K562 (cell line): ENCODE measurements around the gene PLEKHA6. TPM values are rescaled to one million over a fixed set of nuclear protein-coding genes. Genes with fewer than 3 reads are reported as not detected.

ENCODE experiments used
- ATAC-seq: fragments of 200-7000 bp; cut with Tn5 transposase; 3 replicates; pipeline ENCODE4 v1.9.1; 2020; ENCODE audit warnings: moderate library complexity
- BruUV-seq: library from RNA; stranded (reverse); fragments of 400-500 nt; replicated peaks from 2 replicates; lab custom pipeline; 2021; lab: Mats Ljungman, UMichigan
- CTCF ChIA-PET: fragments of 300-600 bp; formaldehyde crosslinking; extraction: SDS; loops from one replicate; lab custom pipeline; 2021; ENCODE audit warnings: low intra/inter-chr PET ratio; lab: Yijun Ruan, JAX
- POLR2A ChIA-PET: fragments of 300-600, 350-650 bp; sonication (Branson Sonifier 250); formaldehyde crosslinking; extraction: SDS; loops from one replicate; lab custom pipeline; 2021; ENCODE audit warnings: antibody characterized with exemption, inconsistent platforms; lab: Yijun Ruan, JAX
- DNase-seq, 4 experiments: peaks; one replicate each; pipeline versions ENCODE4 v3.0.0 to v3.0.0-alpha.2; 2011 to 2018; ENCODE audit warnings: low spot score in 3 of 4, mixed read lengths in 3 of 4; ENCODE audit errors: extremely low read depth in 1 of 4
- FAIRE-seq: peaks from 2 replicates; lab custom pipeline; 2011; peaks lifted over from hg19 to GRCh38; lab: Jason Lieb, UNC
- H2AFZ ChIP-seq: 2 replicates; pipeline ENCODE4 v1.6.0; 2011; ENCODE audit warnings: low read depth, low read length, control low read depth, inconsistent platforms
- H3K27ac ChIP-seq: fragments of 200-600 bp; 3 replicates; pipeline ENCODE4 v1.8.0; 2011; ENCODE audit warnings: low read depth, mild to moderate bottlenecking, control low read depth, inconsistent platforms, low read length, moderate library complexity, mixed read lengths; ENCODE audit errors: extremely low read depth
- H3K27me3 ChIP-seq, 2 experiments: fragments of 300-600 bp in 1 of 2; 2 replicates in 1 of 2; 3 replicates in 1 of 2; pipeline versions ENCODE4 v1.6.0 to v1.8.0; 2011; ENCODE audit warnings: inconsistent platforms in 2 of 2, low read length in 2 of 2, mild to moderate bottlenecking in 1 of 2, mixed read lengths in 1 of 2, moderate library complexity in 1 of 2; ENCODE audit not compliant: control insufficient read depth in 2 of 2, insufficient read depth in 2 of 2
- H3K36me3 ChIP-seq: fragments of 300-600 bp; 3 replicates; pipeline ENCODE4 v1.8.0; 2011; ENCODE audit warnings: mild to moderate bottlenecking, low read length, inconsistent platforms; ENCODE audit not compliant: control insufficient read depth, insufficient read depth
- H3K4me1 ChIP-seq, 2 experiments: fragments of 200-600 bp in 1 of 2; replicated peaks in 1 of 2; 2 replicates in 1 of 2; 3 replicates in 1 of 2; pipeline versions ENCODE4 v1.5.1 to v1.8.0; 2011; ENCODE audit warnings: inconsistent platforms in 2 of 2, low read length in 2 of 2, mild to moderate bottlenecking in 1 of 2, mixed read lengths in 1 of 2, moderate library complexity in 1 of 2; ENCODE audit not compliant: control insufficient read depth in 2 of 2, insufficient read depth in 2 of 2
- H3K4me2 ChIP-seq: 2 replicates; pipeline ENCODE4 v1.6.1; 2011; ENCODE audit warnings: low read length, control low read depth, inconsistent platforms, mixed read lengths; ENCODE audit not compliant: insufficient read depth
- H3K4me3 ChIP-seq: fragments of 200-600 bp; sonication (generic), shearing (Covaris generic); 2 replicates; pipeline ENCODE4 v1.5.1; 2016; ENCODE audit warnings: control low read depth, inconsistent platforms
- H3K79me2 ChIP-seq: fragments of 200-600 bp; 3 replicates; pipeline ENCODE4 v1.8.0; 2011; ENCODE audit warnings: low read length, inconsistent platforms; ENCODE audit not compliant: control insufficient read depth, insufficient read depth
- H3K9ac ChIP-seq, 2 experiments: 2 replicates each; pipeline versions ENCODE4 v1.6.0 to v1.6.1; 2011; ENCODE audit warnings: low read depth in 2 of 2, low read length in 2 of 2, control low read depth in 1 of 2, inconsistent platforms in 1 of 2, mild to moderate bottlenecking in 1 of 2, mixed read lengths in 1 of 2; ENCODE audit not compliant: insufficient read depth in 1 of 2
- H3K9me1 ChIP-seq: one replicate; pipeline ENCODE4 v1.6.0; 2011; ENCODE audit warnings: inconsistent platforms, mild to moderate bottlenecking, low read length, moderate library complexity; ENCODE audit not compliant: control insufficient read depth, insufficient read depth
- H3K9me3 ChIP-seq: replicated peaks from 2 replicates; pipeline ENCODE4 v1.5.1; 2011; ENCODE audit warnings: low read depth, low read length, inconsistent platforms; ENCODE audit not compliant: control insufficient read depth, insufficient read depth
- H4K20me1 ChIP-seq: replicated peaks from 2 replicates; pipeline ENCODE4 v1.6.1; 2011; ENCODE audit warnings: low read length, inconsistent platforms, mixed read lengths; ENCODE audit not compliant: control insufficient read depth, insufficient read depth
- MGA ChIP-seq: fragments of 450-650 bp; IDR thresholded peaks from 2 replicates; pipeline ENCODE4 v1.6.1; 2016; ENCODE audit warnings: mild to moderate bottlenecking, moderate library complexity
- ZNF212 ChIP-seq: fragments of 450-650 bp; formaldehyde crosslinking; IDR thresholded peaks from 2 replicates; pipeline ENCODE4 v1.4.0; 2020; ENCODE audit warnings: mild to moderate bottlenecking
- ZNF592 ChIP-seq: fragments of 450-650 bp; IDR thresholded peaks from 2 replicates; pipeline ENCODE4 v1.6.1; 2017; ENCODE audit warnings: antibody characterized with exemption, mild to moderate bottlenecking
- ZNF699 ChIP-seq: fragments of 250-450 bp; sonication (Bioruptor Pico); IDR thresholded peaks from 2 replicates; pipeline ENCODE4 v1.8.0; 2021; ENCODE audit warnings: mild to moderate bottlenecking, moderate library complexity; ENCODE audit not compliant: insufficient replicate concordance
- whole genome bisulfite sequencing: fragments of 100-300 bp; shearing (Covaris generic); methylation state at CpG from one replicate; pipeline ENCODE4 v1.1.6; 2016; ENCODE audit warnings: low coverage, mixed read lengths; ENCODE audit not compliant: insufficient coverage; ENCODE audit errors: missing lambda C conversion rate; 5-methylcytosine and 5-hydroxymethylcytosine counted together
- in situ Hi-C: fragments of 300-500 bp; cut with MboI; formaldehyde crosslinking; loops from 4 replicates; pipeline ENCODE4 v1.15.0; 2018; ENCODE audit warnings: inconsistent platforms, mixed read lengths
- intact Hi-C: fragments of 100-400 bp; cut with micrococcal nuclease; formaldehyde crosslinking; loops from 2 replicates; pipeline ENCODE4 v1.14.2; 2022
- polyA plus RNA-seq, 8 experiments: library from polyadenylated mRNA; depleted of rRNA in 4 of 8; stranded (reverse) in 5 of 8; unstranded in 3 of 8; fragments of >200 nt; fragmentation: Nextera tagmentation in 2 of 8; fragmentation: Illumina TruSeq in 1 of 8; extraction: Ambion mirVana in 2 of 8; extraction: Trizol in 1 of 8; gene quantifications; 2 replicates each; pipeline versions ENCODE4 v1.2.1 to v1.2.3, GENCODE V29; 2011 to 2014; ENCODE audit warnings: inconsistent platforms in 1 of 8, missing spikeins in 1 of 8
- total RNA-seq, 7 experiments: library from RNA; depleted of rRNA in 6 of 7; stranded (reverse); fragments of >200 nt in 6 of 7; fragmentation: Illumina TruSeq in 2 of 7; extraction: Trizol in 2 of 7; gene quantifications; 2 replicates each; pipeline versions ENCODE4 v1.2.1 to v1.2.3, GENCODE V29; 2011 to 2021; ENCODE audit warnings: low replicate concordance in 1 of 7

Gene PLEKHA6
- total and polyA plus RNA-seq, 9 of the 15 experiments (the other 6 are each of a cell fraction or from before 2014, with no cell fraction given): under 0.01 to 0.33 (median 0.01) TPM; not detected in 4

- no peak for ATAC-seq
- Histone ChIP-seq H3K9me3 (no peaks in the 10 kb centered on the region), H3K36me3 (no peaks in the 10 kb centered on the region), H3K9me1 (no peaks in the 10 kb centered on the region), H3K9ac (no peak overlapping the region), H3K27ac (no peak overlapping the region), H3K4me1 (peaks cover 0 to 3% of the 10 kb centered on the region in 2 experiments; a peak in 1 of 5 replicates), H4K20me1 (0 out of 2 replicates have a peak, but pooled peaks cover 3% of the 10 kb centered on the region), H3K4me2 (no peak overlapping the region), H3K4me3 (no peak overlapping the region), H2AFZ (no peak overlapping the region), H3K79me2 (no peaks in the 10 kb centered on the region), H3K27me3 (peaks cover 24 to 54% of the 10 kb centered on the region in 2 experiments)
- DNase-seq: no peak
- WGBS: 0% methylated on average over 9 of the region's 9 CpGs
- ChIA-PET POLR2A (interaction anchor here (0.7 kb wide), 2 partner anchors 11 to 68 kb away, joined by 3 read pairs; no protein-coding TSS in a partner anchor), CTCF (no interaction called here)
- no peak for FAIRE-seq
- intact Hi-C loops (no loop called here), in situ Hi-C loops (no loop called here)
- BruUV-seq: no TSS peak
- TF ChIP-seq ZNF592 (no peak), MGA (no peak), ZNF699 (no peak), ZNF212 (no peak)
These were observed 91.6 kb downstream of the PLEKHA6 start for GRCh38 chr1:204268101-204268500.
